Measurements from ENCODE around the gene PPP5C. TPM values are rescaled to one million over a fixed set of nuclear protein-coding genes. Genes with fewer than 3 reads are reported as not detected.

Gene PPP5C
- total and polyA plus RNA-seq, 2 of the 13 experiments (the other 11 are each of a cell fraction or from before 2014, with no cell fraction given), result 41.6 to 67.9 TPM

DNA sequence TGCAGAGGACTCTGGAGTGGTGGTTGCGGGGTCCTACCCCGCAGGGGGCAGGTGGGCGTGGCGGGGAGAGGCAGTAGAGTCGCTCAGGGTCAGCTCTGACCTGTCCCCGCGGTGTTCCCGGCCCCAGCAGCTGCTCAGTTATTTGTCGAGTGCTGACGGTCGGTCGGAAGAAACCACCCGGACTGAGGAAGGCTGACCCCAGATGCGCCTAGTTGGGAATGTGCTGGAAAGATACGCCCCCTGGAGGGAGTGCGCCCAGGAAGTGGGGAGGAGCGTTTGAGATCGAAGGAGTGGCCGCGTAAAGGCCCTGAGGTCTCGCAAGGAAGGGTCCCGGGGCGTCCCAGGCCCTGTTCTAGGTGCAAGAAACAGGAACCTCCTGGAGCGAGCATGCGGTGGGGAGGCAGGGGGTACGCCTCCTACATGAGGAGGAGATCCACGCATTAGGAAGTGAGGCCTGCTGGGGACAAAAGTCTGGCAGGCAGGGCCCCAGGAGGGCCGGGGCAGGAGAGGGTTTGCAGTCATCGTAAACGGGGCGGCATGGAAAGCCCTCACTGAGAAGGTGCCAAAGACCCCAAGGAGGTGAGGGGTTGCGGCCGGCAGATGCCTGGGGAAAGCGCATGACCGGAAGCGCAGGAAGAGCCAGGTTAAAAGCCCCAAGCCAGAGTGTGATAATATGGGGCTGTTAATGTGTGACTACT lies 57.3 kb downstream of the PPP5C start (continued):
- TF ChIP-seq FOXK1 (CRISPR knock-in tag; IDR thresholded peaks at IDR 0.05; ENCODE audit: borderline replicate concordance, low read depth), result no peak
- TF ChIP-seq, protein P1, sequence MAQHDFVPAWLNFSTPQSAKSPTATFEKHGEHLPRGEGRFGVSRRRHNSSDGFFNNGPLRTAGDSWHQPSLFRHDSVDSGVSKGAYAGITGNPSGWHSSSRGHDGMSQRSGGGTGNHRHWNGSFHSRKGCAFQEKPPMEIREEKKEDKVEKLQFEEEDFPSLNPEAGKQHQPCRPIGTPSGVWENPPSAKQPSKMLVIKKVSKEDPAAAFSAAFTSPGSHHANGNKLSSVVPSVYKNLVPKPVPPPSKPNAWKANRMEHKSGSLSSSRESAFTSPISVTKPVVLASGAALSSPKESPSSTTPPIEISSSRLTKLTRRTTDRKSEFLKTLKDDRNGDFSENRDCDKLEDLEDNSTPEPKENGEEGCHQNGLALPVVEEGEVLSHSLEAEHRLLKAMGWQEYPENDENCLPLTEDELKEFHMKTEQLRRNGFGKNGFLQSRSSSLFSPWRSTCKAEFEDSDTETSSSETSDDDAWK (CRISPR knock-in tag; IDR thresholded peaks at IDR 0.05), result no peak
- peak; percentile 56; the same call in 1 of the 2 replicates for TF ChIP-seq ZNF777 (CRISPR knock-in tag; IDR thresholded peaks at IDR 0.05)
- TF ChIP-seq ZNF33A (CRISPR knock-in tag; IDR thresholded peaks at IDR 0.05; ENCODE audit: borderline replicate concordance), result no peak
- TF ChIP-seq ZNF768 (CRISPR knock-in tag; IDR thresholded peaks at IDR 0.05), result peak; percentile 7; the same call in 1 of the 2 replicates
- TF ChIP-seq KDM1A (CRISPR knock-in tag; IDR thresholded peaks at IDR 0.05), result no peak
- TF ChIP-seq NR2F2 (IDR thresholded peaks at IDR 0.05; ENCODE audit: borderline replicate concordance, low read depth), result no peak; the same call in 1 of the 2 replicates
- TF ChIP-seq HNF4G (IDR thresholded peaks at IDR 0.05; ENCODE audit: borderline replicate concordance, low read depth, low read length), result no peak
- TF ChIP-seq HNF4G (CRISPR knock-in tag; IDR thresholded peaks at IDR 0.05; ENCODE audit: borderline replicate concordance, low read depth), result peak; percentile 26; the same call in 1 of the 2 replicates
- TF ChIP-seq ZNF749 (CRISPR knock-in tag; IDR thresholded peaks at IDR 0.05; ENCODE audit: borderline replicate concordance), result peak; percentile 65; the same call in 1 of the 2 replicates
- TF ChIP-seq ZNF746 (CRISPR knock-in tag; IDR thresholded peaks at IDR 0.05), result no peak; the same call in 1 of the 2 replicates
- TF ChIP-seq ZNF75D (CRISPR knock-in tag; IDR thresholded peaks at IDR 0.05; ENCODE audit: borderline replicate concordance), result no peak
- TF ChIP-seq ZNF253 (CRISPR knock-in tag; IDR thresholded peaks at IDR 0.05; ENCODE audit: borderline replicate concordance), result 0 out of 2 replicates have a peak, but pooled peaks have one; percentile 24
- no peak for TF ChIP-seq ZFAT (CRISPR knock-in tag; conservative IDR thresholded peaks at IDR 0.05)
- peak; percentile 60; the same call in 1 of the 2 replicates for TF ChIP-seq SIN3A (IDR thresholded peaks at IDR 0.05; ENCODE audit: borderline replicate concordance, low read depth, low read length)
- TF ChIP-seq POLR2AphosphoS2 (IDR thresholded peaks at IDR 0.05; ENCODE audit: low read depth, low read length), result no peak
- TF ChIP-seq, protein P2, sequence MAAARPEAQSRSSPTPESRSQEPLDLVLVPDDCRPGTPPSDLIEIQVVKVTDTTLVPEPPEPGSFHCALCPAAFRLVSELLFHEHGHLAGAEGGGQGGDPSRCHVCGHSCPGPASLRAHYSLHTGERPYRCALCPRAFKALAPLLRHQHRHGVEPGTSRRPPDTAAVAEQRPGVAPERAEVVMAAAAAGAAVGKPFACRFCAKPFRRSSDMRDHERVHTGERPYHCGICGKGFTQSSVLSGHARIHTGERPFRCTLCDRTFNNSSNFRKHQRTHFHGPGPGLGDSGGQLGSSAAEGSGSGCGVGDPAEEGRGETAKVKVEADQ (CRISPR knock-in tag; IDR thresholded peaks at IDR 0.05; ENCODE audit: borderline replicate concordance), result peak; percentile 75; the same call in 1 of the 2 replicates
- 0 out of 2 replicates have a peak, but pooled peaks have one; percentile 34 for TF ChIP-seq ZBTB46 (CRISPR knock-in tag; IDR thresholded peaks at IDR 0.05; ENCODE audit: borderline replicate concordance)
- peak; percentile 16 for TF ChIP-seq ZNF567 (CRISPR knock-in tag; IDR thresholded peaks at IDR 0.05; ENCODE audit: borderline replicate concordance)
- TF ChIP-seq MXD1 (CRISPR knock-in tag; IDR thresholded peaks at IDR 0.05), result peak; percentile 63
- peak; percentile 60 for TF ChIP-seq ZNF891 (CRISPR knock-in tag; IDR thresholded peaks at IDR 0.05)
- peak; percentile 53; the same call in 1 of the 2 replicates for TF ChIP-seq KDM2A (CRISPR knock-in tag; IDR thresholded peaks at IDR 0.05; ENCODE audit: borderline replicate concordance, low read depth)
